Transverse colon (tissue), 4 donors: ENCODE data around the gene DICER1. TPM values are rescaled to one million over a fixed set of nuclear protein-coding genes. Genes with fewer than 3 reads are reported as not detected.

Source experiments
- DNase-seq: peaks from one replicate; pipeline ENCODE4 v3.0.0-alpha.2; 2019
- H3K27ac ChIP-seq, 4 donors: fragments of 200-600 bp; sonication (generic); 2 replicates each; pipeline ENCODE4 v1.5.1; 2016 to 2018; ENCODE audit warnings: inconsistent platforms in 4 of 4
- H3K27me3 ChIP-seq: fragments of 200-600 bp; sonication (generic); 2 replicates; pipeline ENCODE4 v1.5.1; 2017; ENCODE audit warnings: inconsistent platforms
- H3K36me3 ChIP-seq, 4 donors: fragments of 200-600 bp; sonication (generic); 2 replicates each; pipeline ENCODE4 v1.5.1; 2017 to 2019; ENCODE audit warnings: inconsistent platforms in 4 of 4
- H3K4me1 ChIP-seq, 4 donors: fragments of 200-600 bp; sonication (generic); 2 replicates each; pipeline ENCODE4 v1.5.1; 2017 to 2020; ENCODE audit warnings: inconsistent platforms in 4 of 4
- H3K4me3 ChIP-seq, 4 donors: fragments of 200-600 bp; sonication (generic); 1 replicate in 1 of 4; 2 replicates in 3 of 4; pipeline versions ENCODE4 v1.5.1 to v1.6.1; 2017 to 2019; ENCODE audit warnings: inconsistent platforms in 4 of 4
- H3K9me3 ChIP-seq, 2 donors: fragments of 200-600 bp; sonication (generic); 2 replicates each; pipeline ENCODE4 v1.5.1; 2017 to 2019; ENCODE audit warnings: inconsistent platforms in 2 of 2
- EP300 ChIP-seq: sonication (generic); formaldehyde crosslinking; IDR thresholded peaks from one replicate; pipeline ENCODE4 v1.6.1; 2017; ENCODE audit warnings: antibody characterized with exemption, low read depth
- POLR2A ChIP-seq: fragments of 450-650 bp; IDR thresholded peaks from one replicate; pipeline ENCODE4 v1.6.1; 2016; ENCODE audit warnings: antibody characterized with exemption, mild to moderate bottlenecking, moderate library complexity
- POLR2AphosphoS5 ChIP-seq, 3 donors: sonication (generic); formaldehyde crosslinking; IDR thresholded peaks; one replicate each; pipeline ENCODE4 v1.6.1; 2016; ENCODE audit warnings: antibody characterized with exemption in 3 of 3
- WGBS, 2 donors: methylation state at CpG; one replicate each; pipeline ENCODE4 v1.1.5; 2018; ENCODE audit warnings: low coverage in 1 of 2; 5-methylcytosine and 5-hydroxymethylcytosine counted together
- in situ Hi-C, 4 donors: fragments of 200-750 bp; cut with MboI; loops; one replicate each; pipeline versions ENCODE4 v1.15.0 to v1.15.1; 2017; ENCODE audit warnings: low sequenced_read_pairs in 3 of 4, low pct_ligation_motif_present in 1 of 4, low pct_unique_long_range_greater_than_20kb in 1 of 4
- intact Hi-C: fragments of 100-400 bp; cut with DNase I; formaldehyde crosslinking; loops from one replicate; pipeline ENCODE4 v1.15.1; 2023; ENCODE audit warnings: low total_unique reads
- total RNA-seq, 4 donors: library from RNA; depleted of rRNA; stranded (reverse); fragments of >200 nt; gene quantifications; one replicate each; pipeline ENCODE4 v1.1.0, GENCODE V29; 2016
- TF ChIP-seq, protein P1 (sequence below), 5 experiments: fragments of 200-600 bp in 3 of 5; fragments of 450-650 bp in 2 of 5; sonication (generic) in 3 of 5; IDR thresholded peaks; 1 replicate in 2 of 5; 2 replicates in 3 of 5; pipeline ENCODE4 v1.5.1; 2016 to 2017; ENCODE audit warnings: antibody characterized with exemption in 5 of 5, inconsistent platforms in 3 of 5, mild to moderate bottlenecking in 2 of 5, moderate library complexity in 1 of 5

The DICER1 gene
- total RNA-seq, 4 donors from 2014 or later = 45.6 to 102 (median 71.4) TPM

DNA sequence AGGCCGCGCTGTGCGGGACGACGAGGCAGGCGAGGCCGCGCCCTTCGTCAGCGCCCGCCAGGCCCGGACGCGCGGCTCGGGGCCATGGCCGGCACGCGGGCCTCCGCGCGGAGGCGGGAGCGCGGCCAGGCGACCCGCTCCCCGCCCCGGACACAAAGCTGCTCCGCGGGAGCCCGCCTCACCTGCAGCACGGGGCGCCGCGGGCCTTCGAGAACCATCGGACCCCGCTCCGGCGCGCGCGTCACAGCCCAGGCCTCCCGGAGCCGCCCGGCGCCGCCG lies 342 bp downstream of the DICER1 start:
- DNase-seq = no peak
- peak overlapping the region; percentile 93 to 96 (median 96) for H3K27ac ChIP-seq
- in situ Hi-C loops = no loop called here
- peak overlapping the region; percentile 53 to 96 (median 68) for H3K4me3 ChIP-seq
- no peaks in the 10 kb centered on the region for H3K9me3 ChIP-seq
- 0% methylated on average over 11 of the region's 50 CpGs; no CpG with 5 or more reads in 1 of the 2 donors for WGBS, 2 donors
- H3K36me3 ChIP-seq = no peaks in the 10 kb centered on the region
- no peak for TF ChIP-seq POLR2AphosphoS5 (IDR thresholded peaks at IDR 0.05)
- no peak for TF ChIP-seq POLR2A
- TF ChIP-seq EP300 = no peak
- TF ChIP-seq, protein P1, sequence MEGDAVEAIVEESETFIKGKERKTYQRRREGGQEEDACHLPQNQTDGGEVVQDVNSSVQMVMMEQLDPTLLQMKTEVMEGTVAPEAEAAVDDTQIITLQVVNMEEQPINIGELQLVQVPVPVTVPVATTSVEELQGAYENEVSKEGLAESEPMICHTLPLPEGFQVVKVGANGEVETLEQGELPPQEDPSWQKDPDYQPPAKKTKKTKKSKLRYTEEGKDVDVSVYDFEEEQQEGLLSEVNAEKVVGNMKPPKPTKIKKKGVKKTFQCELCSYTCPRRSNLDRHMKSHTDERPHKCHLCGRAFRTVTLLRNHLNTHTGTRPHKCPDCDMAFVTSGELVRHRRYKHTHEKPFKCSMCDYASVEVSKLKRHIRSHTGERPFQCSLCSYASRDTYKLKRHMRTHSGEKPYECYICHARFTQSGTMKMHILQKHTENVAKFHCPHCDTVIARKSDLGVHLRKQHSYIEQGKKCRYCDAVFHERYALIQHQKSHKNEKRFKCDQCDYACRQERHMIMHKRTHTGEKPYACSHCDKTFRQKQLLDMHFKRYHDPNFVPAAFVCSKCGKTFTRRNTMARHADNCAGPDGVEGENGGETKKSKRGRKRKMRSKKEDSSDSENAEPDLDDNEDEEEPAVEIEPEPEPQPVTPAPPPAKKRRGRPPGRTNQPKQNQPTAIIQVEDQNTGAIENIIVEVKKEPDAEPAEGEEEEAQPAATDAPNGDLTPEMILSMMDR (IDR thresholded peaks at IDR 0.05) = no peak
- H3K4me1 ChIP-seq = peaks cover 19 to 44% (median 37%) of the 10 kb centered on the region in 4 donors
- intact Hi-C loops = no loop called here
- no peaks in the 10 kb centered on the region for H3K27me3 ChIP-seq

GRCh38 chr14:95156161-95157047 lies 925 bp downstream of the DICER1 start:
- peak in 1 of 3 donors; percentile 6 for TF ChIP-seq POLR2AphosphoS5 (IDR thresholded peaks at IDR 0.05)
- no peak for TF ChIP-seq POLR2A
- in situ Hi-C loops = no loop called here

GRCh38 chr14:95155045-95155444 lies 2.3 kb downstream of the DICER1 start:
- in situ Hi-C loops (no loop called here), intact Hi-C loops (no loop called here)
- H3K9me3 ChIP-seq = no peaks in the 10 kb centered on the region
- no peaks in the 10 kb centered on the region for H3K36me3 ChIP-seq
- no peak for TF ChIP-seq POLR2A
- TF ChIP-seq EP300 = no peak
- TF ChIP-seq, protein P1 (IDR thresholded peaks at IDR 0.05) = no peak
- no peak for TF ChIP-seq POLR2AphosphoS5 (IDR thresholded peaks at IDR 0.05)
- 88 to 89% methylated on average over 9 to 12 of the region's 12 CpGs for WGBS, 2 donors
- peak overlapping the region in 3 of 4 donors; percentile 93 to 96 (median 96) for H3K27ac ChIP-seq
- H3K4me1 ChIP-seq = peaks cover 19 to 60% (median 41%) of the 10 kb centered on the region in 4 donors
- no peak for DNase-seq
- H3K4me3 ChIP-seq = peak overlapping the region in 1 of 4 donors; percentile 96
- H3K27me3 ChIP-seq = no peaks in the 10 kb centered on the region

More at GRCh38 chr14:95156161-95157047, 925 bp downstream of the DICER1 start:
- peaks cover 19 to 48% (median 38%) of the 10 kb centered on the region in 4 donors for H3K4me1 ChIP-seq
- no peaks in the 10 kb centered on the region for H3K9me3 ChIP-seq
- H3K4me3 ChIP-seq = peak overlapping the region; percentile 53 to 96 (median 68)
- intact Hi-C loops = no loop called here
- peak; percentile 36 for DNase-seq
- 1 to 8% methylated on average over 5 to 38 of the region's 48 CpGs for WGBS, 2 donors
- H3K27ac ChIP-seq = peak overlapping the region; percentile 93 to 96 (median 96)
- H3K36me3 ChIP-seq = no peaks in the 10 kb centered on the region
- no peaks in the 10 kb centered on the region for H3K27me3 ChIP-seq

DNA sequence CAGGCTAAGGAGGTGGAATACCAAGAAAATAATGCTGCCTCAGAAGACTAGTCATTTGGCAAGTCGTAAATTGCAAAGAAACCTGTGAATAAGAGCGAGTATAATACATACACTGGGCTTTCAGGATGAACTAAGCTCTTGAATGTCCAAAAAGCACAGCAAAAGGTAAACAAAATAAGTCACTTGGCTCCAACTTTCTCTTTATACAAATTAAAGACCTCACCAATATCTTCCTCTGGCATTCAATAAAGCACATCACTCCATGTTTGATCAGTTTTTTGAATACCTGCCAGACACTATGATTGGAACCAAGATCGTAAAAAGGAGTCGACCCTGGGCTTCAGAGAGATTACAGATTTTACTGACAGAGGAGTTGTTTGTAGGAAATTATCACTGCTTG lies 3.5 kb downstream of the DICER1 start:
- H3K27me3 ChIP-seq = no peaks in the 10 kb centered on the region
- 36 to 42% methylated on average over 4 of the region's 4 CpGs for WGBS, 2 donors
- intact Hi-C loops = no loop called here
- no peaks in the 10 kb centered on the region for H3K9me3 ChIP-seq
- TF ChIP-seq, protein P1 (IDR thresholded peaks at IDR 0.05) = no peak
- no peak for TF ChIP-seq EP300
- TF ChIP-seq POLR2A = no peak
- no peak for TF ChIP-seq POLR2AphosphoS5 (IDR thresholded peaks at IDR 0.05)
- no peaks in the 10 kb centered on the region for H3K36me3 ChIP-seq
- no peak for DNase-seq
- H3K4me3 ChIP-seq = no peak overlapping the region
- H3K27ac ChIP-seq = peak overlapping the region in 3 of 4 donors; percentile 3 to 22 (median 14)
- in situ Hi-C loops = no loop called here
- H3K4me1 ChIP-seq = peaks cover 19 to 70% (median 46%) of the 10 kb centered on the region in 4 donors
